Neural progenitor cell (in vitro differentiated cells): ENCODE results near the gene PROK1. TPM values are rescaled to one million over a fixed set of nuclear protein-coding genes. Genes with fewer than 3 reads are reported as not detected.

ENCODE experiments used
- DNase-seq: peaks from one replicate; pipeline ENCODE4 v3.0.0-alpha.2; 2016; ENCODE audit warnings: low spot score
- H2AFZ ChIP-seq: fragments of 200-600 bp; sonication (generic); replicated peaks from 2 replicates; pipeline ENCODE4 v1.6.1; 2016; ENCODE audit warnings: antibody characterized with exemption
- H3F3A ChIP-seq: fragments of 200-600 bp; sonication (generic); 2 replicates; pipeline ENCODE4 v1.6.1; 2016; ENCODE audit warnings: antibody characterized with exemption, low read depth
- H3K27ac ChIP-seq: fragments of 200-600 bp; sonication (generic); 2 replicates; pipeline ENCODE4 v1.5.1; 2016; ENCODE audit warnings: mild to moderate bottlenecking
- H3K27me3 ChIP-seq: fragments of 200-600 bp; sonication (generic); 2 replicates; pipeline ENCODE4 v1.6.1; 2016; ENCODE audit warnings: mild to moderate bottlenecking, moderate library complexity
- H3K36me3 ChIP-seq: fragments of 200-600 bp; sonication (generic); 2 replicates; pipeline ENCODE4 v1.5.1; 2016
- H3K4me1 ChIP-seq: fragments of 200-600 bp; sonication (generic); 2 replicates; pipeline ENCODE4 v1.6.1; 2016; ENCODE audit warnings: mixed run types
- H3K4me2 ChIP-seq: fragments of 200-600 bp; sonication (generic); 2 replicates; pipeline ENCODE4 v1.6.1; 2016
- H3K4me3 ChIP-seq: fragments of 200-600 bp; sonication (generic); 2 replicates; pipeline ENCODE4 v1.5.1; 2016
- H3K79me2 ChIP-seq: fragments of 200-600 bp; sonication (generic); 2 replicates; pipeline ENCODE4 v1.6.1; 2016; ENCODE audit warnings: low read depth
- H3K9ac ChIP-seq: fragments of 200-600 bp; sonication (generic); 2 replicates; pipeline ENCODE4 v1.6.1; 2016
- H3K9me3 ChIP-seq: fragments of 200-600 bp; sonication (generic); 2 replicates; pipeline ENCODE4 v1.5.1; 2016; ENCODE audit warnings: low read depth
- H4K20me1 ChIP-seq: fragments of 200-600 bp; sonication (generic); 2 replicates; pipeline ENCODE4 v1.6.1; 2016; ENCODE audit warnings: low read depth
- H3K27ac Mint-ChIP-seq: 3 replicates; pipeline ENCODE4 v1.8.0; 2021; ENCODE audit warnings: mixed read lengths
- H3K27me3 Mint-ChIP-seq: 2 replicates; pipeline ENCODE4 v1.8.0; 2022; ENCODE audit warnings: low read depth, mild to moderate bottlenecking, inconsistent platforms, moderate library complexity, mixed read lengths; ENCODE audit not compliant: insufficient read depth
- H3K36me3 Mint-ChIP-seq: 3 replicates; pipeline ENCODE4 v1.8.0; 2021; ENCODE audit warnings: mixed read lengths
- H3K4me1 Mint-ChIP-seq: 3 replicates; pipeline ENCODE4 v1.8.0; 2021; ENCODE audit warnings: mixed read lengths
- H3K4me3 Mint-ChIP-seq: 3 replicates; pipeline ENCODE4 v1.8.0; 2021; ENCODE audit warnings: mild to moderate bottlenecking, moderate library complexity, mixed read lengths
- H3K9me3 Mint-ChIP-seq: 3 replicates; pipeline ENCODE4 v1.8.0; 2020; ENCODE audit warnings: mixed read lengths
- EZH2 ChIP-seq: fragments of 200-600 bp; sonication (generic); IDR thresholded peaks from 2 replicates; pipeline ENCODE4 v1.6.1; 2017; ENCODE audit warnings: antibody characterized with exemption, mild to moderate bottlenecking, moderate library complexity
- EZH2phosphoT487 ChIP-seq: fragments of 200-600 bp; sonication (generic); IDR thresholded peaks from 2 replicates; pipeline ENCODE4 v1.6.1; 2017; ENCODE audit warnings: antibody characterized with exemption
- total RNA-seq: library from RNA; depleted of rRNA; stranded (reverse); fragments of >200 nt; gene quantifications from 2 replicates; pipeline ENCODE4 v1.2.3, GENCODE V29; 2015; ENCODE audit warnings: low replicate concordance
- TF ChIP-seq, protein P1 (sequence below): fragments of 200-600 bp; sonication (generic); IDR thresholded peaks from 2 replicates; pipeline ENCODE4 v1.5.1; 2017; ENCODE audit warnings: antibody characterized with exemption, mild to moderate bottlenecking

Gene PROK1
- total RNA-seq, 1 donor from 2014 or later, result not detected

DNA sequence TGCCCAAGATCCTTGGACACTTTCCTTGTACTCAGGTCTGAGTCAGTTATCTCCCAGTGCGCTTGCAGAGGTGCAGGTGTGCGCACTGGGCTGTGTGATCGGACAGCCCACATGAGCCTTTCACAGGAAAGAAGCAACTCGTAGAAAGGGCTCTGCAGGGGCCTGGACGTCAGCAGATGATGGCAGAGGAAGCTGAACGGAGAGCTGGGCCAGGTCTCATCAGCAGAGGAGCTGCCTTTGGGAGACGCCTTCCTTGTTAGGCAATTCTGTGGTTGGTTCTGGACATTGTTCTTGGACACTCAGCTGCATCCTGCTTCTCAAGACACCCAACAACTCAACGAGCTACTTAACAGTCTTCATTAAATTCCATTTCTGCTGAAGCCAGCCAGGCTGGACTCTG, 7.5 kb upstream of the PROK1 start:
- H3K4me3 Mint-ChIP-seq, result no peak overlapping the region
- TF ChIP-seq, protein P1, sequence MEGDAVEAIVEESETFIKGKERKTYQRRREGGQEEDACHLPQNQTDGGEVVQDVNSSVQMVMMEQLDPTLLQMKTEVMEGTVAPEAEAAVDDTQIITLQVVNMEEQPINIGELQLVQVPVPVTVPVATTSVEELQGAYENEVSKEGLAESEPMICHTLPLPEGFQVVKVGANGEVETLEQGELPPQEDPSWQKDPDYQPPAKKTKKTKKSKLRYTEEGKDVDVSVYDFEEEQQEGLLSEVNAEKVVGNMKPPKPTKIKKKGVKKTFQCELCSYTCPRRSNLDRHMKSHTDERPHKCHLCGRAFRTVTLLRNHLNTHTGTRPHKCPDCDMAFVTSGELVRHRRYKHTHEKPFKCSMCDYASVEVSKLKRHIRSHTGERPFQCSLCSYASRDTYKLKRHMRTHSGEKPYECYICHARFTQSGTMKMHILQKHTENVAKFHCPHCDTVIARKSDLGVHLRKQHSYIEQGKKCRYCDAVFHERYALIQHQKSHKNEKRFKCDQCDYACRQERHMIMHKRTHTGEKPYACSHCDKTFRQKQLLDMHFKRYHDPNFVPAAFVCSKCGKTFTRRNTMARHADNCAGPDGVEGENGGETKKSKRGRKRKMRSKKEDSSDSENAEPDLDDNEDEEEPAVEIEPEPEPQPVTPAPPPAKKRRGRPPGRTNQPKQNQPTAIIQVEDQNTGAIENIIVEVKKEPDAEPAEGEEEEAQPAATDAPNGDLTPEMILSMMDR, result no peak
- TF ChIP-seq EZH2phosphoT487, result no peak
- TF ChIP-seq EZH2, result no peak

DNA sequence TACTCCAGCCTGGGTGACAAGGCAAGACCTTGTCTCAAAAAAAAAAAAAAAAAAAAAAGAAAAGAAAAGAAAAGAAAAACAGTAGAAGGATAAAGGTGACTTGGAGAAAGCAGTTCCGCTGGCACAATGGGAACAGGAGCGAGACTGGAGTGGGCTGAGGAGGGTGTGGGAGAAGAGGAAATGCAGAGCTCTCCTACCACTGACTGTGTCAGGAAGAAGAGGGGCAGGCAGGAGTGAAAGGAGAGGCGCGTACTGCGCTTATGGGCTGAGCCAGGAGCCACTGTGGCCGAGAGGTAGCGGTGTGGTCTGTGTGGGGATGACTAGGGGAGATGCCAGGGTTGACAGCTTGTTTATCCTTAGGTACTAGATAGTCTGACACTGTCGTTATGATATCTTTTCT, 6.4 kb upstream of the PROK1 start:
- Mint-ChIP-seq H3K27ac (no peak overlapping the region), H3K4me1 (peaks cover 8% of the 10 kb centered on the region), H3K4me3 (peak overlapping the region; percentile 3), H3K36me3 (no peaks in the 10 kb centered on the region), H3K27me3 (peaks cover 14% of the 10 kb centered on the region), H3K9me3 (no peaks in the 10 kb centered on the region)
- Histone ChIP-seq H3K9ac (no peak overlapping the region), H3K27ac (no peak overlapping the region), H2AFZ (no peak overlapping the region), H3K4me2 (no peak overlapping the region), H3K9me3 (no peaks in the 10 kb centered on the region), H3K4me3 (no peak overlapping the region), H4K20me1 (no peaks in the 10 kb centered on the region), H3F3A (no peaks in the 10 kb centered on the region), H3K4me1 (no peaks in the 10 kb centered on the region), H3K36me3 (no peaks in the 10 kb centered on the region), H3K27me3 (no peaks in the 10 kb centered on the region), H3K79me2 (no peaks in the 10 kb centered on the region)
- TF ChIP-seq EZH2 (no peak), EZH2phosphoT487 (no peak)
- TF ChIP-seq, protein P1, result no peak
- DNase-seq, result no peak

More for the DNA sequence above, 7.5 kb upstream of the PROK1 start:
- no peaks in the 10 kb centered on the region for H3K36me3 Mint-ChIP-seq
- H3K9me3 Mint-ChIP-seq, result no peaks in the 10 kb centered on the region
- DNase-seq, result no peak
- H2AFZ ChIP-seq, result no peak overlapping the region
- no peaks in the 10 kb centered on the region for H3K79me2 ChIP-seq
- no peaks in the 10 kb centered on the region for H3K9me3 ChIP-seq
- no peaks in the 10 kb centered on the region for H3F3A ChIP-seq
- no peak overlapping the region for H3K4me2 ChIP-seq
- no peak overlapping the region for H3K27ac ChIP-seq
- no peak overlapping the region for H3K9ac ChIP-seq
- no peaks in the 10 kb centered on the region for H3K4me1 ChIP-seq
- no peak overlapping the region for H3K27ac Mint-ChIP-seq
- peaks cover 11% of the 10 kb centered on the region for H3K27me3 Mint-ChIP-seq
- H3K36me3 ChIP-seq, result no peaks in the 10 kb centered on the region
- no peak overlapping the region for H3K4me3 ChIP-seq
- peaks cover 8% of the 10 kb centered on the region for H3K4me1 Mint-ChIP-seq
- no peaks in the 10 kb centered on the region for H4K20me1 ChIP-seq
- H3K27me3 ChIP-seq, result no peaks in the 10 kb centered on the region

DNA sequence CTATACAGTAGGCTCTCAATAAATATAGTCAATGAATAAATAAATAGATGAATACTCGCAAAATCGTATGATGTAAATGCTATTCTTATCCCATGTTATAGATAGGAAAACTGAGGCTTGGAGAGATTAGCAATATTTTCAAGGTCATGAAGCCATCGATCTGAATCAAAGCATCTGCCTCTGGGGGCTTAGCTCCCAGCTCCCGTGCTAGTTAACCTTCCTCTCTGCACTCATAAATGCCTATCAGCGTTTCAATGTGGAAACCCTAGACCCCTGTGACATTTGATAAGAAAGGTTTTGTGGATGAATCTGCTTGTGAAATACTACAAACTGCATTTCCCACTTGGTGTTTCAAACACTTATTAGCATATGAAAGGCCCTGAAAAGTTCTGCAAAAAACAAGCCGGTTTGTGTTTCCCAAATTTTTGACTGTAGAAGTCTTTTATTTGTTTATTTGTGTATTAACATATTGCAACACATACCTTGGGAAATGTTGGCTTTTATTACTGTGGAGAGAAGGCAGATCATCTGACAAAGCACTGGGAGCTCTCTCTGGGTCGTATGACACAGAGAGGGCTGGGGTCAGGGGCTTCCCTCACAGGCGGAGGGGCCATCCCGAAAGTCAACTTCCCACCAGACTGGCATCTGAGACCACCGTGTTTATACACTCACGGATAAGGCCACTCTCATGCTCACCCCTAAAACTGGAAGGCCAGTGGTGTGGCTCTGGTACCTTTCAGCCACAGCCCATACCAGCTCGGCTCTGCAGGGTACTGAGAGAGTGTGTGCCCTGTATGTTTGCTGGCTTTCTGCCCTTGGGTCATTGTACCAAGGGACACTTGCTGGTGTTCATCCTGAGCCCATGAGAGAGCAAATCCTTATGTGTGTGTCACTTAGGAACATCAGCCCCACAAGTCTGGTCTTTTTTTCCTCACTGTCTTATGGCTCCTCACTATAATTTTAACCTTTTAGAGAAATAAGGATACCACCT, 993 bp upstream of the PROK1 start:
- Histone ChIP-seq H4K20me1 (no peaks in the 10 kb centered on the region), H2AFZ (no peak overlapping the region), H3K79me2 (no peaks in the 10 kb centered on the region), H3F3A (no peaks in the 10 kb centered on the region), H3K4me3 (no peak overlapping the region), H3K27me3 (no peaks in the 10 kb centered on the region), H3K36me3 (no peaks in the 10 kb centered on the region), H3K27ac (no peak overlapping the region), H3K4me2 (no peak overlapping the region), H3K9ac (no peak overlapping the region), H3K4me1 (no peaks in the 10 kb centered on the region), H3K9me3 (no peaks in the 10 kb centered on the region)
- Mint-ChIP-seq H3K4me1 (no peaks in the 10 kb centered on the region), H3K4me3 (no peak overlapping the region), H3K9me3 (no peaks in the 10 kb centered on the region), H3K36me3 (no peaks in the 10 kb centered on the region), H3K27me3 (peaks cover 18% of the 10 kb centered on the region), H3K27ac (no peak overlapping the region)
- no peak for DNase-seq
- TF ChIP-seq, protein P1, result no peak
- TF ChIP-seq EZH2 (no peak), EZH2phosphoT487 (no peak)
